A204.1 (cell line): ENCODE data around the gene SFT2D1.
"Not testable (repeated sequence)": the region's sequence is repeated elsewhere in the genome, so short reads cannot be mapped to it uniquely, and the experiment has no call there.

Experiments
- FAIRE-seq: peaks from 2 replicates; lab custom pipeline; 2012; peaks lifted over from hg19 to GRCh38; lab: Jason Lieb, UNC

SFT2D1 gene

GRCh38 chr6:166342349-166343149, at the start of gene SFT2D1:
Gene SFT2D1 (minus strand): TSS chr6:166342545. CDS start chr6:166342481, 64 bp downstream.
- FAIRE-seq = no peak

- FAIRE-seq = no peak
These were observed 46.8 kb upstream of the SFT2D1 start for GRCh38 chr6:166389119-166389518.

- no peak for FAIRE-seq
These were observed 46.1 kb upstream of the SFT2D1 start for GRCh38 chr6:166388290-166389004.

- FAIRE-seq = no peak
These were observed 45.4 kb upstream of the SFT2D1 start for GRCh38 chr6:166387642-166388289.

- FAIRE-seq = not testable (repeated sequence)
These were observed 44.8 kb upstream of the SFT2D1 start for GRCh38 chr6:166387098-166387497.

- no peak for FAIRE-seq
These were observed 43.8 kb upstream of the SFT2D1 start for GRCh38 chr6:166386111-166386510.

- not testable (repeated sequence) for FAIRE-seq
These were observed 41.5 kb upstream of the SFT2D1 start for GRCh38 chr6:166383802-166384363.

GRCh38 chr6:166382933-166383801, 40.8 kb upstream of the SFT2D1 start, which contains the start of gene MPC1:
Gene MPC1 (minus strand): TSS chr6:166382940. CDS start chr6:166382876, 64 bp downstream.
- no peak for FAIRE-seq

GRCh38 chr6:166382500-166382932, 40.2 kb upstream of the SFT2D1 start:
- FAIRE-seq = no peak

GRCh38 chr6:166381733-166382499, 39.6 kb upstream of the SFT2D1 start:
- FAIRE-seq = no peak

- FAIRE-seq = no peak
These were observed 39.0 kb upstream of the SFT2D1 start for GRCh38 chr6:166381381-166381732.

- FAIRE-seq = no peak
These were observed 37.5 kb upstream of the SFT2D1 start for GRCh38 chr6:166379800-166380199.

- no peak for FAIRE-seq
These were observed 36.8 kb upstream of the SFT2D1 start for GRCh38 chr6:166379103-166379586.

- no peak for FAIRE-seq
These were observed 35.4 kb upstream of the SFT2D1 start for GRCh38 chr6:166377721-166378120.

- FAIRE-seq = no peak
These were observed 32.7 kb upstream of the SFT2D1 start for GRCh38 chr6:166375013-166375412.

- no peak for FAIRE-seq
These were observed 28.1 kb upstream of the SFT2D1 start for GRCh38 chr6:166370489-166370888.

GRCh38 chr6:166369782-166370181, 27.4 kb upstream of the SFT2D1 start:
- no peak for FAIRE-seq

- no peak for FAIRE-seq
These were observed 24.6 kb upstream of the SFT2D1 start for GRCh38 chr6:166366921-166367320.

- FAIRE-seq = no peak
These were observed 23.5 kb upstream of the SFT2D1 start for GRCh38 chr6:166365806-166366205.

GRCh38 chr6:166365221-166365620, 22.9 kb upstream of the SFT2D1 start:
- FAIRE-seq = no peak

GRCh38 chr6:166364456-166364855, 22.1 kb upstream of the SFT2D1 start:
- FAIRE-seq = no peak
